ENCODE data around the gene CALU.

DNA sequence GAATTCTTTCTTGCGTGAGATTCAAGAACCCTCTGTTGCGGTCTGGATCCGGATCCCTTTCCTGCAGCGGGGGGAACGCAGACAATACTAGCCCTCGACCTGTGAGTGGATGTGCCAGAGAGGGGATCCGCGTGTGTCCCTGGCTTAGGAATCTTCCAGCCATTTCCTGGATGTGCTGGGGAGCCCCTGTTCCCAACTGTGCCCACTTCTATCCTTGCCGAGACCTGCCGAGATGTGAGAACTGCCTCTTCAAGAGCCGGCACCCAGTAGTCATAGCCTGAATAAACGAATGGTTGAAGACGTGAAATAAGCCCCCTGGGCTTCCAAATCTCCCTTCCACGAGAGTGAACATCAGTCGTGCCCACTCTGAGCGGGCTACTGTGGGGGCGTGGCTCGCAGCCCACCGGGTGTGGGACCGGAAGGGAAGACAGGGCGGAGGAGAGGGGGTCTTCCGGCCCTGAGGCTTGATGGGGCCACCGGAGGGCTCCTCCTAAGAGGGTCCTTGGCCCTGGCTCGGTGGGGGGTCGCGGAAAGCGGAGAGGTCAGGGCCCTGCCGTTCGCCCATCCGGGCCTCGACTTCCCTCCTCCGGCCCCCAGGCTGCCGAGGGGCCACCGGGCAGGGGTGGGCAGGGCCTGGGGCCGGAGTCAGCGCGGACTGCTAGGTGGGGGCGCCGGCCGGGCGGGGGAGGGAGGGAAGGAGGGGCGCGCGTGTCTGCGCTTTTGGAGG is 51.3 kb downstream of the CALU start:
- TF ChIP-seq, protein P1, sequence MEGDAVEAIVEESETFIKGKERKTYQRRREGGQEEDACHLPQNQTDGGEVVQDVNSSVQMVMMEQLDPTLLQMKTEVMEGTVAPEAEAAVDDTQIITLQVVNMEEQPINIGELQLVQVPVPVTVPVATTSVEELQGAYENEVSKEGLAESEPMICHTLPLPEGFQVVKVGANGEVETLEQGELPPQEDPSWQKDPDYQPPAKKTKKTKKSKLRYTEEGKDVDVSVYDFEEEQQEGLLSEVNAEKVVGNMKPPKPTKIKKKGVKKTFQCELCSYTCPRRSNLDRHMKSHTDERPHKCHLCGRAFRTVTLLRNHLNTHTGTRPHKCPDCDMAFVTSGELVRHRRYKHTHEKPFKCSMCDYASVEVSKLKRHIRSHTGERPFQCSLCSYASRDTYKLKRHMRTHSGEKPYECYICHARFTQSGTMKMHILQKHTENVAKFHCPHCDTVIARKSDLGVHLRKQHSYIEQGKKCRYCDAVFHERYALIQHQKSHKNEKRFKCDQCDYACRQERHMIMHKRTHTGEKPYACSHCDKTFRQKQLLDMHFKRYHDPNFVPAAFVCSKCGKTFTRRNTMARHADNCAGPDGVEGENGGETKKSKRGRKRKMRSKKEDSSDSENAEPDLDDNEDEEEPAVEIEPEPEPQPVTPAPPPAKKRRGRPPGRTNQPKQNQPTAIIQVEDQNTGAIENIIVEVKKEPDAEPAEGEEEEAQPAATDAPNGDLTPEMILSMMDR (IDR thresholded peaks at IDR 0.05), result no peak
- TF ChIP-seq EP300 (IDR thresholded peaks at IDR 0.05), result no peak

Measured in stomach (tissue), 4 donors.